Anterior cingulate cortex (tissue), 58 donors: ENCODE results near the gene TFEB.
A peak's percentile ranks its signal among the peaks of the same experiment; 100 is the strongest.

ENCODE experiments used
- DNase-seq, 58 donors: peaks; one replicate each; lab custom pipeline; 2025; lab: John Stamatoyannopoulos, UW

The TFEB gene

GRCh38 chr6:41713159-41713649, 22.2 kb downstream of the TFEB start:
- DNase-seq, result peak in 56 of 58 donors; percentile 25 to 92 (median 75)

- peak in 57 of 58 donors; percentile 42 to 97 (median 88) for DNase-seq
These were observed 22.7 kb downstream of the TFEB start for GRCh38 chr6:41712651-41713103.

GRCh38 chr6:41711323-41712038, 23.9 kb downstream of the TFEB start:
- no peak for DNase-seq

- no peak for DNase-seq
These were observed 26.0 kb downstream of the TFEB start for GRCh38 chr6:41709375-41709774.

GRCh38 chr6:41708856-41709255, 26.6 kb downstream of the TFEB start:
- no peak for DNase-seq

- peak in 16 of 58 donors; percentile 19 to 56 (median 34) for DNase-seq
These were observed 27.7 kb downstream of the TFEB start for GRCh38 chr6:41707565-41708200.

GRCh38 chr6:41706876-41707564, 28.4 kb downstream of the TFEB start:
- DNase-seq, result peak in 36 of 58 donors; percentile 16 to 74 (median 42)

- peak in 55 of 58 donors; percentile 48 to 91 (median 76) for DNase-seq
These were observed 29.2 kb downstream of the TFEB start for GRCh38 chr6:41705996-41706835.

- no peak for DNase-seq
These were observed 30.0 kb downstream of the TFEB start for GRCh38 chr6:41705311-41705995.

GRCh38 chr6:41704656-41705310, 30.6 kb downstream of the TFEB start:
- DNase-seq, result no peak

GRCh38 chr6:41704028-41704427, 31.4 kb downstream of the TFEB start:
- DNase-seq, result peak in 34 of 58 donors; percentile 7 to 67 (median 40)

- DNase-seq, result no peak
These were observed 32.5 kb downstream of the TFEB start for GRCh38 chr6:41702771-41703494.

GRCh38 chr6:41702089-41702745, 33.2 kb downstream of the TFEB start:
- DNase-seq, result no peak

GRCh38 chr6:41700463-41701347, 34.7 kb downstream of the TFEB start:
- peak in 15 of 58 donors; percentile 18 to 59 (median 44) for DNase-seq

- DNase-seq, result no peak
These were observed 36.3 kb downstream of the TFEB start for GRCh38 chr6:41699063-41699462.

GRCh38 chr6:41697861-41698781, 37.3 kb downstream of the TFEB start:
- DNase-seq, result no peak
